Umbilical cord (tissue), 2 donors: ENCODE data around the gene NMNAT2. TPM values are rescaled to one million over a fixed set of nuclear protein-coding genes. Genes with fewer than 3 reads are reported as not detected.

Experiments used
- DNase-seq: peaks from one replicate; pipeline ENCODE4 v3.0.0-alpha.2; 2015; ENCODE audit warnings: low spot score
- total RNA-seq: library from RNA; depleted of rRNA; stranded (reverse); fragments of >200 nt; gene quantifications from one replicate; pipeline ENCODE4 v1.2.3, GENCODE V29; 2014; ENCODE audit warnings: low replicate concordance; ENCODE audit not compliant: insufficient read depth

The NMNAT2 gene
- total RNA-seq, 1 donor from 2014 or later: 2.9 TPM

GRCh38 chr1:183365676-183366075 lies 52.5 kb downstream of the NMNAT2 start:
- no peak for DNase-seq

DNA sequence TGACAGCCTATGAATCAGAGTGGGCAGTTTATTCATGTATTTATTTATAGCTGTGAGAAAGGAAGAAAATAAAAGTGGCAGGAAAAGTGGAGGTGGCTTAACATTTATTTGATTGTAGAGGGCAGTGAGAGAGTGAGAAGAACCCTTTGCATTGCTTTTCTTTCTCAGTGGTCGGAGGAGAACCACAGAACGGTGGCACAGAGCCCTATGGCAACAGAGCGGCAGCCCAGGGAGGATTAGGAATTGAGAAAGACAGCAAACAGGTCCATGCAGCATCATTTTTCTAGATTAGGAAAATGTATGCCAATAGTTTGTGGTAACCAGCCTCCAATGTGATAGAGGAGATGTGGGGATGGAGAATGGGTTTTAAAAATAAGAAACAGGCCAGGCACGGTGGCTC lies 53.1 kb downstream of the NMNAT2 start:
- DNase-seq: no peak

DNA sequence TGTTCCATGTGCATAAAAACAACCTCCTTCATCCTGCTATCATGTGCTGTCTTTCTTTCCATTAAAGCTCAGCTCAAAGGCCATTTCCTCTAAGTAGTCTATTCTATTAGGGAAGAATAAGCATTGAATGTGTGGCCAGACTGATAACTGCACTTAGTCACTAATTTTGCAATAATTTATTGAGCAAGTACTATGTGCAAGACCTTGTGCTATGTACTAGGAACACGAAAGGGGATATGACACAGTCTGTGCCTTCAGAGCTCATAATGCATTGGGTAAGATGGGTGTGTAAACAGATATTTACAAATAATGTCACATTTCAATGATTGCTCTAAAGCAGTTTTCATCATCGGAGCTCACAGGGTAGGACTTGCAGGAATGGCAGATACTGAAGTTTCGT lies 54.2 kb downstream of the NMNAT2 start:
- no peak for DNase-seq

- DNase-seq: no peak
Observed at GRCh38 chr1:183361081-183361480, 57.1 kb downstream of the NMNAT2 start.

GRCh38 chr1:183360473-183360872 lies 57.7 kb downstream of the NMNAT2 start:
- DNase-seq: no peak

DNA sequence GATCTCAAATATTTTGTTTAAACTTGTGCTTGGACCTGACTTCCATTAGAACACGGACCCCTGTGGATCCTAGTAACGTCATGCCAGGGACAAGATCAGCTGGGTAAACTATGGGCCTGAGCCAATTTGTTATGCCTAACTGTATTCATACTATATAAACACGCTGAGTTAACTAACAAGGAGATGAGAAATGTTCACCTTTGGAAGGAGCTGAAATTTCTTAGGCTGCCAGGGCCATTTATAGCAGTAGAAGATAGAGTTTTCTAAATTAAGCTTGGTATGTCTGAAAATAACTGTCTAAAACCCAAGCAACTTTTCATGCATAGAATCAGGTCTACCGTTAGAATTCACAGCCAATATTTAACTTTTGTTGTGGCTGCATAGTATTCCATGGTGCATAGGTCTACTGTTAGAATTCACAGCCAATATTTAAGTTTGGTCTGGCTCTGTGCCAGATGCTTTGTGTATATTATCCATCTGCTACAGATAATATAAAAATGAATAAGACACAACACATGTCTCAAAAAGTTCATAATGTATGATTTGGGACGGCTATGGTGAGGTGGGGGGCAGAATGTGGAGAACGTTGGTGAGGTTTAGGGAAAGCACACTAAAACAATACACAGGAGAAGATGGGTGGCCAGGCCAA lies 61.5 kb downstream of the NMNAT2 start:
- no peak for DNase-seq

DNA sequence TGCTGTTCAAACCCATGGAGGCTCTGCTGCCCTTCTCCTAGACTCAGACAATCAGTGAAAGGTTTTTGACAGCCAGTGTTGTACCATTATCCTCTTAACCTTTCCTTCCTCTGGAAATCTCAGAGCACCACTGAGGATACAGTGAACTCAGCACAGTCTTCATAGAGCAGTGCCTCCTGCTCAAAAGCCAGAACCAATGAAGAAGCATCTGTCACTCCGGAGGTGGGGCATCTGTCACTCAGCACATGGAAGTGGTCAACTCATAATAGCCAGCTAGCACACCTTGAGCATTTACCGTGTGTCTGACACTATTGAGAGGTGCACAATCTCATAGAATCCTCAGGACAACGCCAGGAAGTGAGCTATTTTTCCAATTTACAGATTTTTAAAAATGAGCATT lies 62.4 kb downstream of the NMNAT2 start:
- DNase-seq: no peak

DNA sequence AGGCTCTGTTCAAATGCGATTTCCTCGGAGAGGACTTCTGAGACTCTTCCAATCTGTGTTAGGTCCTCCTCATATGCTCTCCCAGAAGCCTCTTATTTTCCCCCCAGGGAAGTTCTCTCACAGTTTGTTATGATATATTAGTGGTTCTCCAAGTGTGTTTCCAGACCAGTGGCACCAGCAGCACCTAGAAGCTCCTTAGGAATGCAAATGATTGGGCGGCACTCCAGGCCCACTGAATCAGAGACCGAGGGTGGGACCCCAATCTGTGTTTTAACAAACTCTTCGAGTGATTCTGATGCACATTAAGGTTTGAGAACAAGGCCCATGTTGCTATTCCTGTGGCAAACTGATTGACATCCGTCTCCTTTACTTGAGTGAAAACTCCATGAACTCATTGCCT lies 63.0 kb downstream of the NMNAT2 start:
- DNase-seq: no peak

GRCh38 chr1:183353597-183353996 lies 64.6 kb downstream of the NMNAT2 start:
- DNase-seq: no peak

GRCh38 chr1:183349201-183349711 lies 68.9 kb downstream of the NMNAT2 start:
- peak; percentile 87 for DNase-seq

- DNase-seq: no peak
Observed at GRCh38 chr1:183346276-183346732, 71.9 kb downstream of the NMNAT2 start.

- DNase-seq: no peak
Observed at GRCh38 chr1:183339556-183340167, 78.5 kb downstream of the NMNAT2 start.

- DNase-seq: peak; percentile 66
Observed at GRCh38 chr1:183331091-183331742, 87.0 kb downstream of the NMNAT2 start.

DNA sequence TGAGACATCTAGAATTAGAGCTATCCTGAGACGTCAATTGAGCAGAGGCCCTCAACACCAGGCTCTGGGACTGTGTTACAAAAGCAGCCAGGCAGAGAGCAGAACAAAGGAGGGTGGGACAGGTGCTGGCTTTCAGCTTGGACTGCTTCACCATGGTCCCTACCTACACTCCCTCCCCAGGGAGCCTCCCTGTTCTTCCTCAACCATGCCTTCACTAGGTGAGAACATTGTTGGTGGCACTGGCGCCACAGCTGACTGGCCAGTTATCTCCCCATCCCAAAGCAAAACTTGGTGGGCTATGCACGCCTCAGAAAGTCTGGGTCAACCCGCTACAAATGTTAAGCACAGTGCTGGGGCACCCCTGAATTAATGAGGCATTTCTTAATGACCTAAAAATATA lies 87.8 kb downstream of the NMNAT2 start:
- no peak for DNase-seq

DNA sequence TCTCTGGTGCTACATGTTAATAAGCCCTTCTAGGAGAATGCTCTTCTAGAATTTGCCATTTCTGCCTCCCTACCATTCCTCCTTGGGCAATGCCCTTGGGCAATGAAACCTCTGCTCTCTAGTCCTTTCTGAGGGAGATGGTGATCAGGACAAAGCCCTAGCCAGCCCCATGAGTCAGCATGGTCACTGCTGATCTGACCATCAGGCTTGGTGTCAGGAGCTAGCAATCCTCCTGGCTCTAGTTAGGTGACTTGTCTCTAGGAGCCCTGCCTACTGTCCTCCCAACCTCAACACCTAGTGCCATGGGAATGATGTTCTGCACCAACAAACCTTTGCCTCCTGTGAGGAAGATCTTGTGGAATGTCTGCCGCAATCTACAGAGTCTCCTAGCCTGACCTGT lies 89.8 kb downstream of the NMNAT2 start:
- DNase-seq: no peak

DNA sequence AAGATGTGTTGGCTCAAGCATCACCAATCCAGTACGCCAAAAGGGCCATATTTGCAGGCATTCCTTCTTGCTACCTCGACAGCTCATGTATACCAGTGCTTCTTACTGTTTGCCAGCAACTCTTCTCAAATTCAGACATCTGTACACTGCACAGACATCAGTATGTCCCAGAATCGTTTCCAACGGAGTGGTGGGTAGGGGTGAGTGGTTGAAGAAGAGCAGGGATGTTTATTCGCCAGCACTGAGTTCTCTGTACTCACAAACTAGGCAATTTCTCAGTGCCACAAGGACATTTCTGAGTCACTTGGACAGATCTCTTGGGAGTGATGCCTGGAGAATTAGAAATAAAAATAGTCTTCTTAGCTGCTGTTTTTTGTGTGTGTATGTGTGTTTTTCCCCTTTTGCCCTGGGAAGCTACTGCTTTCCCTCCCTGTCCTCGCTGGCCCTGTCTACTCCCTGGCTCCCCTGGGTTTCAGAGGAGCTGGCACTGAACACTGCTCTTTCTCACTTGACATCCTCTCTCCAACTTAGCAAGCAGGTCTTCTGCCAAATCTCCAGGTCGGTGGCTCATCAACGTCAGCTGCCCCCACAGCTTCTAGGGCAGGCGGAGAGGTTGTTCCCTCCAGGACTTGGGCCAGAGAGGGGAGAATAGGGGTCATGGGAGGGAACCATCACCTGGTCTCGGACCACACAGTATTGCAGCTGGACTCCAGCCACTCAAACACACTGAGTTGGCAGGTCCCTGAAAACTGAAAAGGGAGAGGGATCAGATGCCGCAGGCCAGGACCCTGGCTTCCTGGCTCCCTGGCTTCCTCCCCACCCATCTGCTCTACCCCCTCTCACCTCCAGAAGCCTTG lies 90.5 kb downstream of the NMNAT2 start:
- peak; percentile 28 for DNase-seq

- DNase-seq: no peak
Observed at GRCh38 chr1:183323849-183324683, 94.1 kb downstream of the NMNAT2 start.

- DNase-seq: no peak
Observed at GRCh38 chr1:183319606-183320005, 98.6 kb downstream of the NMNAT2 start.

- no peak for DNase-seq
Observed at GRCh38 chr1:183319051-183319450, 99.1 kb downstream of the NMNAT2 start.

GRCh38 chr1:183318433-183318832 lies 99.7 kb downstream of the NMNAT2 start:
- peak; percentile 91 for DNase-seq
